GM21529 (cell line): Measurements from ENCODE around the gene B4GALT2.

ENCODE experiments used
- ATAC-seq: cut with Tn5 transposase; IDR thresholded peaks from one replicate; pipeline ENCODE4 v1.9.1; 2021; ENCODE audit not compliant: unreplicated experiment

B4GALT2 gene

GRCh38 chr1:43978551-43979260 is at the start of gene B4GALT2:
TSS of gene B4GALT2 (plus strand) at chr1:43979210. CDS start at chr1:43981161, 1,951 bp downstream.
- ATAC-seq, result no peak

- ATAC-seq, result no peak
Measured at GRCh38 chr1:43930168-43930948, 48.7 kb upstream of the B4GALT2 start.

- no peak for ATAC-seq
Measured at GRCh38 chr1:43930949-43931275, 48.1 kb upstream of the B4GALT2 start.

GRCh38 chr1:43931711-43932660 is 47.0 kb upstream of the B4GALT2 start:
- ATAC-seq, result no peak

GRCh38 chr1:43932786-43933385 is 46.1 kb upstream of the B4GALT2 start:
- ATAC-seq, result no peak

GRCh38 chr1:43933386-43934100 is 45.5 kb upstream of the B4GALT2 start, which contains the start of gene ARTN:
TSS of gene ARTN (plus strand) at chr1:43933801. CDS start at chr1:43935657, 1,856 bp downstream.
- no peak for ATAC-seq

GRCh38 chr1:43934101-43934985 is 44.7 kb upstream of the B4GALT2 start:
- no peak for ATAC-seq

GRCh38 chr1:43934986-43935324 is 44.1 kb upstream of the B4GALT2 start:
- no peak for ATAC-seq

- ATAC-seq, result no peak
Measured at GRCh38 chr1:43935711-43936427, 43.1 kb upstream of the B4GALT2 start.

GRCh38 chr1:43936431-43937151 is 42.4 kb upstream of the B4GALT2 start:
- ATAC-seq, result no peak

- ATAC-seq, result no peak
Measured at GRCh38 chr1:43937179-43937865, 41.7 kb upstream of the B4GALT2 start.

GRCh38 chr1:43938383-43938782 is 40.6 kb upstream of the B4GALT2 start:
- ATAC-seq, result no peak

GRCh38 chr1:43938892-43939587 is 40.0 kb upstream of the B4GALT2 start:
- no peak for ATAC-seq

GRCh38 chr1:43942411-43942810 is 36.6 kb upstream of the B4GALT2 start:
- ATAC-seq, result no peak

GRCh38 chr1:43944860-43945259 is 34.1 kb upstream of the B4GALT2 start:
- ATAC-seq, result no peak

- no peak for ATAC-seq
Measured at GRCh38 chr1:43945674-43946235, 33.3 kb upstream of the B4GALT2 start.
